ENCODE results near the gene KCNMA1.

- TF ChIP-seq CTCF (IDR thresholded peaks at IDR 0.05; ENCODE audit: low read depth, low read length) (no peak), POLR2A (IDR thresholded peaks at IDR 0.05; ENCODE audit: extremely low read depth, insufficient read length) (no peak), MYC (IDR thresholded peaks at IDR 0.05; ENCODE audit: low read depth, low read length) (no peak), MAX (IDR thresholded peaks at IDR 0.05; ENCODE audit: low read depth, low read length) (no peak)
Measured at GRCh38 chr10:77071956-77072355, 565.7 kb downstream of the KCNMA1 start.

Data from NB4 (cell line).